Mesothelial cell of epicardium (in vitro differentiated cells): ENCODE measurements around the gene TMEM125. TPM values are rescaled to one million over a fixed set of nuclear protein-coding genes. Genes with fewer than 3 reads are reported as not detected.

ENCODE experiments used
- DNase-seq, 2 experiments: peaks; one replicate each; pipeline ENCODE4 v3.0.0; 2021; ENCODE audit warnings: low spot score in 2 of 2; ENCODE audit not compliant: unreplicated experiment in 2 of 2
- H3K27ac Mint-ChIP-seq: 2 replicates; pipeline ENCODE4 v1.8.0; 2021; ENCODE audit warnings: mixed read lengths
- H3K27me3 Mint-ChIP-seq: 2 replicates; pipeline ENCODE4 v1.8.0; 2021; ENCODE audit warnings: low read depth, mixed read lengths
- H3K36me3 Mint-ChIP-seq: 2 replicates; pipeline ENCODE4 v1.8.0; 2021; ENCODE audit warnings: mixed read lengths
- H3K4me1 Mint-ChIP-seq: 2 replicates; pipeline ENCODE4 v1.8.0; 2021; ENCODE audit warnings: mixed read lengths
- H3K4me3 Mint-ChIP-seq: 2 replicates; pipeline ENCODE4 v1.8.0; 2021; ENCODE audit warnings: mild to moderate bottlenecking, moderate library complexity, mixed read lengths
- H3K9me3 Mint-ChIP-seq: 2 replicates; pipeline ENCODE4 v1.8.0; 2021; ENCODE audit warnings: mixed read lengths
- CTCF ChIP-seq: fragments of 200-600 bp; sonication (generic); IDR thresholded peaks from one replicate; pipeline ENCODE4 v1.5.0; 2021; ENCODE audit warnings: antibody characterized with exemption; ENCODE audit not compliant: unreplicated experiment
- total RNA-seq: library from RNA; stranded (reverse); gene quantifications from 3 replicates; pipeline ENCODE4 v1.2.1, GENCODE V29; 2021

Gene TMEM125
- total RNA-seq, 1 donor from 2014 or later, result 9.2 TPM

- no peak overlapping the region for H3K27ac Mint-ChIP-seq
- peaks cover 13% of the 10 kb centered on the region for H3K4me1 Mint-ChIP-seq
These were observed 42.5 kb upstream of the TMEM125 start for GRCh38 chr1:43227143-43227764.

GRCh38 chr1:43229826-43230780, 39.7 kb upstream of the TMEM125 start:
- peaks cover 18% of the 10 kb centered on the region for H3K4me1 Mint-ChIP-seq
- no peaks in the 10 kb centered on the region for H3K36me3 Mint-ChIP-seq
- H3K9me3 Mint-ChIP-seq, result no peaks in the 10 kb centered on the region
- H3K27me3 Mint-ChIP-seq, result no peaks in the 10 kb centered on the region
- no peak overlapping the region for H3K27ac Mint-ChIP-seq
- TF ChIP-seq CTCF, result no peak
- peak in 1 of 2 experiments; percentile 5 for DNase-seq
- H3K4me3 Mint-ChIP-seq, result no peak overlapping the region

More at GRCh38 chr1:43227143-43227764, 42.5 kb upstream of the TMEM125 start:
- H3K4me3 Mint-ChIP-seq, result no peak overlapping the region
- no peaks in the 10 kb centered on the region for H3K36me3 Mint-ChIP-seq
- H3K27me3 Mint-ChIP-seq, result peaks cover 2% of the 10 kb centered on the region
- DNase-seq, result peak; percentile 81 to 95
- no peaks in the 10 kb centered on the region for H3K9me3 Mint-ChIP-seq
- TF ChIP-seq CTCF, result peak; percentile 95

DNA sequence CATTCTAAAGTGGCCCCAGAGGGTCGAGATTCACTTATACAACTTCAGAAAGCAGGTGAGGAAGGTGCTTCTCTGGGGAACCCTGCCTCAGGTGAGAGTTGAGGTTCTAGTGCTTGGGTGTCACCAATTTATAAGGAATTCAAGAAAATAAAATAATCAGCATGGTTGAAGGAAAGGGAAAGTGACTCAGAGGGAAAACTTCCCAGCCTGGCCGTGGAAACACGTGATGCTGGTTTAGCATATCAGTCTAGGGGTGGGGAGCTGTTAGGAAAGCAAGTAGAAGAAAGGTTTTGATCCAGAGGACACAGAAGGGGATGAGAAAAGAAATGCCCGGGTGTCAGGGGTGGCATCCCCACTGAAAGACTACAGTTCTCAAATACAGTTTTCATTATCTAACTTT, 37.7 kb upstream of the TMEM125 start:
- peaks cover 18% of the 10 kb centered on the region for H3K4me1 Mint-ChIP-seq
- no peak overlapping the region for H3K4me3 Mint-ChIP-seq
- DNase-seq, result peak in 1 of 2 experiments; percentile 29
- TF ChIP-seq CTCF, result no peak
- peak overlapping the region; percentile 13 for H3K27ac Mint-ChIP-seq
- no peaks in the 10 kb centered on the region for H3K27me3 Mint-ChIP-seq
- H3K36me3 Mint-ChIP-seq, result no peaks in the 10 kb centered on the region
- no peaks in the 10 kb centered on the region for H3K9me3 Mint-ChIP-seq

- H3K36me3 Mint-ChIP-seq, result no peaks in the 10 kb centered on the region
- H3K27ac Mint-ChIP-seq, result peak overlapping the region; percentile 21
- peak in 1 of 2 experiments; percentile 22 for DNase-seq
- H3K9me3 Mint-ChIP-seq, result no peaks in the 10 kb centered on the region
- H3K4me3 Mint-ChIP-seq, result no peak overlapping the region
- H3K27me3 Mint-ChIP-seq, result no peaks in the 10 kb centered on the region
- peaks cover 16% of the 10 kb centered on the region for H3K4me1 Mint-ChIP-seq
- TF ChIP-seq CTCF, result no peak
These were observed 37.3 kb upstream of the TMEM125 start for GRCh38 chr1:43232482-43232881.

DNA sequence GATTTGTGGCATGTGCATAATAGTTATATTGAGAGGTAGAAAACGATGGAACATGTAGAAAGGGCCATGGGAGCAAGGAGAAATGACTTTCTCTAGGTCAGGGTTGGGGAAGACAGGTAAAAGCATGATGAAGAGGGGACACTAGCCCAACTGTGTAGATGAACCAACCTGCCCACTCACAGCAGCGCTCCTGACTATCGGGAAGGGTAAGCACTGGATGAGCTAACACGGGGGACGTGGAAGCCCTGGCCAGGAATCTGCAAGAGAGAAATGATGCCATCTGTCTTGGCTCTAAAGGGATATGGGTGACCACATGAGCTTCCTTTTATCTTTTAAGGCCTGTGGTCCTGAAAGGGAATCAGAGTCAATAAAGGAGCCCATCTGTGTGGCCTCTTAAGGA, 36.2 kb upstream of the TMEM125 start:
- TF ChIP-seq CTCF, result no peak
- Mint-ChIP-seq H3K27ac (no peak overlapping the region), H3K4me3 (no peak overlapping the region), H3K9me3 (no peaks in the 10 kb centered on the region), H3K36me3 (no peaks in the 10 kb centered on the region), H3K27me3 (no peaks in the 10 kb centered on the region), H3K4me1 (peaks cover 9% of the 10 kb centered on the region)
- no peak for DNase-seq
